Muscle of back (tissue), 11 donors: ENCODE data around the gene UAP1L1. TPM values are rescaled to one million over a fixed set of nuclear protein-coding genes. Genes with fewer than 3 reads are reported as not detected.

Experiments used
- DNase-seq, 3 donors: peaks; one replicate each; pipeline versions ENCODE4 v3.0.0 to v3.0.0-alpha.2; 2013
- polyA plus RNA-seq, 10 donors: library from polyadenylated mRNA; unstranded; fragments of 120-200 nt; gene quantifications; one replicate each; pipeline ENCODE4 v1.2.1, GENCODE V29; 2013; ENCODE audit not compliant: insufficient read length in 10 of 10

Gene UAP1L1
- polyA plus RNA-seq, 10 donors: 1.5 to 3.0 (median 2.0) TPM

DNA sequence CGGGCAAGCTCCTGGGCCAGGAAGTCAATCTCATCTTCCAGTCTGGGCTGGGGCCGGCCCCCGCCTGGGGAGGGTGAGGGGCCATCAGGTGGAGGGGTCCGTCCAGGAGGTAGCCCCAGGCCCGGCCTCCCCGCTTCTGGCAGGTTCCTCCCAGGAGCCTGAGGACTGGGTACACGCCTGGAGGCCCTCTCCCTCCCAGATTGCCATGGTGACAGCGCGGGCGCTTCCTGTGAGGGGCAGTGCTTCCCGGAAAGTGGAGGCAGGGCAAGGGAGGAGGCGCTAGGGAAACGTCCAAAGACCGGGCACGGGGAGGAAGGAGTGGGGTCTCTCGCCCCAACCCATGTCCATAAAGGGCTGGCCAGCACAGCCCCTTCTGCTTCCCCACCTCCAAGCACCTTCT lies 36.2 kb upstream of the UAP1L1 start:
- no peak for DNase-seq

DNA sequence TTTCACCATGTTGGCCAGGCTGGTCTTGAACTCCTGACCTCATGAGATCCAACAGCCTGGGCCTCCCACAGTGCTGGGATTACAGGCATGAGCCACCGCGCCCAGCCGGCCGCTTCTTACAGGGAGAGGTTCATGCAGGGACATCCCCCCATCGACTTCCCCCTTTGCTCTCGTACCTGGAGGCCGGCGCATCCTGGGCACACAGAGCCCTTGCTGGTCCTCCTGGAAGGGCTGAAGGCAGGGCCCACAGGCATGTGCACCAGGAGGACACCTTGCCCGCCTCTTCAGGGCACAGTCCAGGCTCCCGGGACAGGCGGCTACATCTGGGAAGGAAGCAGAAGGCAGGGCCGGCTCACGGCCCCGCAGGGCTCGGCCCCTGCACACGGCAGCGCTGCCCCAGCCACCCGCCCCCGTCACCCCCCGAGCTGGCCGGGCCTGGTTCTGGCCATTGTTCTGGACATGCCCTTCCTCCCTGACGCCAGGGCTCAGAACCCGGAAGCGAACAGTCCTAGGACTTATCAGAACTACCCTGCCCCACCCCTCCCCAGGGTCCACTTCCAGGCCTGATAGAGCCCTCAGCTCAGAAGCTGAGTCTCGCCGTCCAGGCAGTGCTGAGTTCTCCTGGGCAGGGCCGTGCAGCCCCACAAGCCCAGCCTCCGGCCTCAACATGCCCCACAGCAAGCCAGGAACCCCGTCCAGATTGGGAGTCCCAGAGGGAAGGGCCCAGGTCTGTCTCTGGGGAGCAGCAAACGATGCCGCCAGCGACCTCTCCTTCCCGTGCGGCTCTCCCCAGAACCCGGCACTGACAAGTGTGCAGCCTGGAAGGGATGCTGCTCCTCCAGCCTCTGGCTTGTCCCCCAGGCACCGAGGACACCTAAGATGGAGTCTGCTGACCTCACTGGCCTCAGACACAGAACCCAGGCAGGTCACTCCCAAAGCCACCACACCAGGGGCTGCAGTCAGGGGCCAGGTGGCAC lies 34.3 kb upstream of the UAP1L1 start:
- DNase-seq: no peak

DNA sequence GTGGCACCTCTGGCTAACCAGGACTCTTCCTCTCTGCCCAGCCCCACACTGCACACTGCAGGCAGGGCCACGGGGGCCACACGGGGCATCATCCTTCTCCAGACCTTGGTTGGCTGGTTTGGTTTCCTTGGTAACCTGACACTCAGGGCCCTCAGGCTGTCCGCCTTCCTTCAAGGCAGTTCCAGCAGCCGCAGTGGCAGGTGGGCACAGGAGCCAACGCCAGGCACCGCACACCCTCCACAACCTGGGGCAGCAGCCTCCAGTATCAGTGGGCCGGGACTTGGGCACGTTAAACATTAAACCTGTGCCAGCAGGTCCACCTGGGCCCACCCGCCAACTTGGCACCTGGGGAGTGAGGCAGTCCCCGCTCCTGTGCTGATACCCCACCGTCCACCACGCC lies 33.3 kb upstream of the UAP1L1 start:
- no peak for DNase-seq

DNA sequence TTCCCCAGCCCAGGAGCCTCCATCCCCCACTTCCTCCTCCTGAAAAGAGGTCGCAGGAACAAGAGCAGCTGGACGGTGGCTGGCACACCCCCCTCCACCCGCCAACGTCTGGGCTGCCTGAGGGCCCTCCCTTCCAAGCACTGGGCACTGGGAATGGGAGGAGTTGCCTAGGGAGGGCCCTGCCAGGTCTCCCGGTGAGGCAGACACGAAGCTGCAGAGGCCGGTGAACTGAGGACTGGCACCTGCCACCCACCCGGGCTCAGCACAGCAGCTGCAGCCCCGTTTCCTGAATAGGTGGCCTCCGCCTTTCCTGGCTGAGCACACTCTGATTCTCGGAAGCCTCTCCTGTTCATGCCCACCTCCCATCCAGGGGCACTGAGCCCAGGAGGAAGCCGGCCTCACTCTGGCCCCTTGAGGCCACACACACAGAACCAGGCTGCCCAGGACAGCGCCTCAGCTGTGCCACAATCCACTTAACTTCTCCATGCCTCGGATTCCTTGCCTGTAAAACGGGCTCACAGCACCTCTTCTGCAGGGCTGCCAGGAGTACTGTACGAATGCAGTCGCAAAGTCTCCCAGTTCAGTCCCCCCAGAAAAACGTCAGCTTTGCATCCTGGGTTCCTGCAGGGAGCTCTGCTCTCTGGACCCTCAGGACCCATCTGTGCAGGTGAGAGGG lies 32.7 kb upstream of the UAP1L1 start:
- DNase-seq: no peak

DNA sequence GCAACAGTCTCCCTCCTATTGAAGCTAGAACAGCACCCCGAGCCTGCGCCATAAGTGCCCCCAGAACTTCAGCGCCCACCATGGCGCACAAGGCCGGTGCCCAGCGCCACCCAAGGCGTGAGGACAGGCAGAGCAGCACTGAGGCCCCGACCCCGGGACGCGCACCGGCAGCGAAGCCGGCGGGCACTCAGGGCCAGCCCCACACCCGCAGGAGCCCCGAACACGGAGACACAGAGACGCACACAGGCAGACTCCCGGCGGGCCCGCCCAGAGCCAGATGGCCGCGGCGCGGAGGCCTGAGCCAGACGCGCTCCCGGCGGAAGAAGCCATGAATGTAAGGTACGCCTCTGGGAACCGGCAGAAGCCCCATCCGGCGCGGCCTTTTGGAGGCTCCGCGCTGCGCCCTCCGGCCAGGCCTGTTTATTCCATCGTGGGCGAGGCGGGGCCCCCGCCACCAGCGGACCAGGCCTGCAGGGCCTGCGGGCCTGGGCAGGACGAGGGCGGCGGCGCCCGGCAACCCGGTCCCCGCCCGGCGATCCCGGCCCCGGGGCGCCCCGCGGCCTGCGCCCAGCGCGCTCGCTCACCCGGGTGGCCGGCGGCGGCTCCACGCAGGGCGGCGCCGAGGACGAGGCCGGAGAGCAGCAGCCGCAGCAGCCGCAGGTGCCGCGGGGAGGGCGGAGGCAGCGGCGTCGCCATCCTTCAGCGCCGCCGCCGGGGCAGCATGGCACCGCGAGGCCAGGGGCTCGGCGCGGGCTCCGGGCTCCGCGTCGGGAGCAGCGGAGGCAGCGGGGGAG lies 31.8 kb upstream of the UAP1L1 start:
- peak in 1 of 3 donors; percentile 74 for DNase-seq

DNA sequence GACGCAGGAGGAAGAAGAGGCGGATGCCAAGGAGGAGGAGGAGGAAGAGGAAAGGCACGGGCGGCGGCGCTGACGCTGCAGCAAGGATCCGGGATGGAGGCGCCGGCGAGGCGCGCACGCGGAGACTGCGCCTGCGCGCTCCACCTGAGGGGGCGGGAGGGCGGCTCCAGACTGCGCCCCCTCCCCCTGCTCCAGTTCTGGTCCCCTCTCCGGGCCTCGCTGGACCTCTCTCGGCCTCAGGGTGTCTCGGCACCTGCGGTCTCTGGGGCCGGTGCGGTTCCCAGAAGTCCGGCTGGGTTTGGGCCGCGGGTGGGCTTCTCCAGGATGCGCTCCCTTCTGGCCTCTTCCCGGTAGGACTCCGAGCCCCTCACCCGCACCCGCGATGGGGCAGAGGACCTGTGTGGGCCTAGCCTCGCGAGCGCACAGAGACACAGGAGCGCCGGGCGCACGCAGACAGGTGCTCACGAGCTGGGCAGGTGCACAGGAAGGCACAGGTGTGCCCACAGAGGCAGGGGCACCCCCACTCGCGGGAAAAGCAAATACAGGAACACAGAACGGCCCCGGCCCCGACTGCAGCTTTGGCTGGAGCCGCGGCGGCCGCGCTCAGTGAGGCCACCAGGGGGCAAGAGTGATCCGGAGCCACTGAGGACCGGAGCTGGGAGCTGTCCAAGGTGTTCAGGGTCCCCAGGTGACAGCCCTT lies 31.1 kb upstream of the UAP1L1 start, which contains the start of gene NPDC1:
TSS of gene NPDC1 (minus strand) at position 90 of the 700 bp plus-strand sequence. CDS start 188 bp downstream, outside the sequence.
- peak in 2 of 3 donors; percentile 84 to 92 for DNase-seq

DNA sequence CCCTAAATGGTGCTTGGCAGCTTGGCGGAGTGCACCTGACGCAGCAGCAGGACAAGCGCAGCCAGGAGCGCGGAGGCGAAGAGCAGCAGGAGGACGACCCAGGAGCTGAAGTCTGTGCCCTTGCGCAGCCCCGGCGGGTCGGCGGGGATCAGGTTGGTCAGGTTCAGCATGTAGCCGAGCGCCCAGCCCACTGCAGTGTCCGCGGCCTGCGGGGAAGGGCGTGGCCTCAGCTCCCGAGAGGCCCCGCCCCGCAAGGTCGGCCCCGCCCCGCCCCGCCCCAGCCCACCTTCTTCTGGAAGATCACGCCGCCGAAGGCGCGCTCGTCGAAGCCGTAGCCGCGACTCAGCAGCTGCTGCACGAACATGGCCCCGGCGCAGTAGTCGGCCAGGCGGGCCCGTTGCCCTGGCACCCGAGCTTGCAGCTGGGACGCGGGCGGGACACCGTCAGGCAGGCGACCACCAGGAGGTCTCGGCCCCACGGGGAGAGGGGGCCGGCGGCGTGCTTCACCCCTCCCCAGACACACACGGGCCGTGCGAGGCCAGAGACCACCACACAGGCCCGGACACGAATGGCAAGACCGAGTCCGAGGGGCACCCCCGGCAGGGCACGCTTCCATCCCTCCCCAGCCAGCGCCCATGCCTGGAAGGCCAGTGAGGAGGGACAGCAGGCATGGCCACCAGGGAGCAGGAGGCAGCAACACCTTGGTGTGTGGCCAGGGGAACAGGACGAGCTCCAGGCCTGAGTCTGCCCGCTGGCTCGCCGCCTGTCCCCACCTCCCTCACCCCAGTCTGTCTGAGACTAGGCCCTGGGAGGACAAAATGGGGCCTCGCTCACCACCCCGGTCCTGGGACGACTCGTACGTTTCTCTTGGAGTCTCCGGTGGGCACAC lies 28.4 kb upstream of the UAP1L1 start:
- DNase-seq: no peak

DNA sequence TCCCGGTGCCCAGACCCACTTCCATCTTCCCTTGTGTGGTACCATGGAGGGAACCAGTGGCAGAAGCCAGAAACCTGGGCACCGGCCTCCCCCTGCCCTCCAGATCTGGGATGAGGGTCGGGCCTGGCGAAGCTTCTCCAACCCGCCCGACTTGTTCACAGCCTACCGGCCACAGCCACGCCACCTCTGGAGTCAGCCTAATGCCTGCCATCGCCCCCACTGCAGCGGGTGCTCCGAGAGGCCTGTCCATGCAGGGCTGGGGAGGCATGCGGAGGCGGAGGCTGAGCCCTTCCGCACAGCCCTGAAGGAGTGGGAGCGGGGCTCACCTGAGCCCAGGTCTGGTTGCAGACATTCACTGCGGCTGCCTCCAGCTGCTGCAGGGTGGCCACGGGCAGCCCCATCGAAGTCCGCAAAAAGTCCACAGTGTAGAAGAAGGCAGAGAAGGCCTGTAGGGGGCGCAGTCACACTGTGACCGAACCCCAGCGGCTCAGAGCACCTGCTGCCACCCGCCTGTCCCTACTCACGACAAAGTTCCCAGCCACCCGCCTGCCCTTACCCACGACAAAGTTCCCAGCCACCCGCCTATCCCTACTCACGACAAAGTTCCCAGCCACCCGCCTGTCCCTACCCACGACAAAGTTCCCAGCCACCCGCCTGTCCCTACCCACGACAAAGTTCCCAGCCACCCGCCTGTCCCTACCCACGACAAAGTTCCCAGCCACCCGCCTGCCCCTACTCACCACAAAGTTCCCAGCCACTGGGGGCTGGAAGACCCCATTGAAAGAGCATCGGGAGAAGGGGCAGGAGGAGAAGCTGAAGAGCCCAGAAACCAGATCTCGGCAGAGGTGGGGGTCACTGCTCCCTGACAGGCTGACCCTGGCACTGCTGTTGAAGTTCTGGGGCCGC lies 27.5 kb upstream of the UAP1L1 start:
- peak in 2 of 3 donors; percentile 65 to 75 for DNase-seq

DNA sequence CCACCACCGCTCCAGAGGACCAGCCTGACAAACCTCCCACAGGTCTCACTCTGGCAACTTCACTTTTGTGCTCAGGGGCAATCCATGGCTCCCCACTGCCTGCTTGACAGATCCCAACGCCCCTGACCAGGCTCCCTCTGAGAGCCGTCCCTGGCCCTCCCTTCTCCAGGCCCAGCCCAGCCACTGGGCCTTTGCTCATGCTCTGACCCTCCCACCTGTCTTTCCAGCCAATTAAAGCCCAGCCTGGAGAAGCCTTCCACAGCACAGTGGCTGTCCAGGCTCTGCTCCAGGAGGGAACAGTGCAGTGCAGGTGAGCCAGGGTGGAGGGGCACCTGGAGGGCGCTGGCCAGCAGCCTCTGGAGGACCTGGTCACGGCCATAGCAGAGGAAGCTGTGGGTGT lies 26.7 kb upstream of the UAP1L1 start:
- no peak for DNase-seq

DNA sequence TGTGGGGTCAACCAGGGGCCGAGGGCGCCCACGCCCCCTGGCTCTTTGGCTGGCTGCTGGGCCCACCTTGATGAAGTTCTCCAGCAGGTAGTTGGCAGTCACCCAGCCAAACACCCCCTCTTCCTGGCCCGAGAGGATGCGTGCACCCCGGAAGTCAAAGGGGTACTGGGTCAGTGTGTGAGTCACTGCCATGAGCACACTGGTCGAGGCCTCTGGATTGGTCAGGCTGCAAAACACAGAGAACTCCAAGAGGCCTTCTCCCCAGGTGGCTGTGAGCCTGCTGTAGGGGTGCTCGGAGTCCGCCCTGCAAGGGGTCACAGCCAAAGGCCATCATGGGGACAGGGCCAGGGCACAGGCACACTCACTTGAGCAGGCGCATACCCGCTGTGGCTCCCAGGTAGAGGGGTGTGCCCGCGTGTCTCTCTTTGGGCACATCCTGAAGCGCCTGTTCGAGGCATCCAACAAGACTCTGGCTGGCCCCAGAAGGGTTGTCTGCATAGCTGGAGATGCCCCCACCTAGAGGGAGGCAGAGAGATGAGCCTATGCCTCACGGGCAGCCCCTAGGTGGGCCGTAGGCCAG lies 26.1 kb upstream of the UAP1L1 start:
- DNase-seq: no peak

DNA sequence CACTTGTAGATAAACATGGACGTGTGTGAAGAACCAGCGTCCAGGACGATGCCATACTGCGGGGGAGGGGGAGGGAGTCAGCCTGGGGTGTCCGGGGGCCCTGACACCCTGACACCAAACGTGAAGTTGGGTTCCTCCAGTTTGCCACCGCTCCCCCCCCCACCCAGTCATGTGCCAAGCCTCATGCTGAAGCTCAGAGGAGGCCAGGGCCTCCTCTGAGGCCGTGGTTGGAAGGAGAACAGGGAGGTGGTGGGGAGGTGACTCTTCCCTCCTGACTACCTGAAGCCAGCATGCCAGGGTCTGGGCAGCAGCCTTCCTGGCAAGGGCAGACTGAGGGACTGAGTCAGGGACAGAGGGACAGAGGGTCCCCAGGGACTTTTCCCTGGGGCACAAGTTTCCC lies 25.0 kb upstream of the UAP1L1 start:
- DNase-seq: no peak

DNA sequence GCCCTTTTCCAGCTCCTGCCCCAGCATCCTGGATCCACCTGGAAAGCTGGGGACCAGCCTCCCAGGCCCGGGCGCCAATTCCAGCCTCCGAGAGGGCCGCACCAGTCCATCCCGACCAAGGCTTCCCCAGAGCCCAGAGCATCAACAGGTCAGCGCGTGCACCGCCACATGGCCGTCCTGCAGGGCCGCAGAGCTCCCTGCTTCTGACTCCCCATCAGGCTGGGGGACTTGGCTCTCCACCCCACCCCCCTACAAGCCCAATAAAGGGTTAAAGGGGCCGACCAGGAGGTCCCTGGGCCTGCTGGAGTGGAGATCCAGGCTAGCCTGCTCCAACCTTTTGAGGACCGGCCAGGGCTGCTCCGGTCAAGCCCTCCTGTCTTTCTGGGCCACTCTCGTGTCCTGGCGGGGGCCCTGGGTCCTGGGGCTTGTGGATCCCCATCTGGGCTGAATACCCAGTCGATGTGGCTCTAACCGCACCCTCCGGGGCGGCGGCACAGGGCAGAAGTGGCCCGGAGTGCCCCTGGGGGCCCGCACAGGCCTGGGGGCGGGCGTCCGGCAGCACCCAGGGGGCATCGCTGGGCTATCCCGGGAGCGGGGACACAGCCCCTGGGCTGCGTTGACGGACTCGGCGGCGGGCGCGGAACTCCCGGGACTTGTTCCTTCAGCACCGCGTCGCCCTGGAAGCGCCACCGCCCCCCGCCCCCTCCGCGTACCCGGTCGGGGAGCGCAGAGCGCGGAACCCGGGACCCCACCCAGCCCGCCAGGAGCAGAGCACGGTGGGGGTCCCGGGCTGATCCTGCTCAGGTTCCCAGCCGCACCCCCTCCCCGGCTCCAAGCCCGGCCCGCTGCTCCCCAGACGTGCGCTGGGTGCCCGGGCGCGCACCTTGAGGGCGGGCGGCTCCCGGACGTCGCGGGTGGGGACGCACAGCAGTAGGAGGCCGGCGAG lies 24.0 kb upstream of the UAP1L1 start:
- DNase-seq: no peak

DNA sequence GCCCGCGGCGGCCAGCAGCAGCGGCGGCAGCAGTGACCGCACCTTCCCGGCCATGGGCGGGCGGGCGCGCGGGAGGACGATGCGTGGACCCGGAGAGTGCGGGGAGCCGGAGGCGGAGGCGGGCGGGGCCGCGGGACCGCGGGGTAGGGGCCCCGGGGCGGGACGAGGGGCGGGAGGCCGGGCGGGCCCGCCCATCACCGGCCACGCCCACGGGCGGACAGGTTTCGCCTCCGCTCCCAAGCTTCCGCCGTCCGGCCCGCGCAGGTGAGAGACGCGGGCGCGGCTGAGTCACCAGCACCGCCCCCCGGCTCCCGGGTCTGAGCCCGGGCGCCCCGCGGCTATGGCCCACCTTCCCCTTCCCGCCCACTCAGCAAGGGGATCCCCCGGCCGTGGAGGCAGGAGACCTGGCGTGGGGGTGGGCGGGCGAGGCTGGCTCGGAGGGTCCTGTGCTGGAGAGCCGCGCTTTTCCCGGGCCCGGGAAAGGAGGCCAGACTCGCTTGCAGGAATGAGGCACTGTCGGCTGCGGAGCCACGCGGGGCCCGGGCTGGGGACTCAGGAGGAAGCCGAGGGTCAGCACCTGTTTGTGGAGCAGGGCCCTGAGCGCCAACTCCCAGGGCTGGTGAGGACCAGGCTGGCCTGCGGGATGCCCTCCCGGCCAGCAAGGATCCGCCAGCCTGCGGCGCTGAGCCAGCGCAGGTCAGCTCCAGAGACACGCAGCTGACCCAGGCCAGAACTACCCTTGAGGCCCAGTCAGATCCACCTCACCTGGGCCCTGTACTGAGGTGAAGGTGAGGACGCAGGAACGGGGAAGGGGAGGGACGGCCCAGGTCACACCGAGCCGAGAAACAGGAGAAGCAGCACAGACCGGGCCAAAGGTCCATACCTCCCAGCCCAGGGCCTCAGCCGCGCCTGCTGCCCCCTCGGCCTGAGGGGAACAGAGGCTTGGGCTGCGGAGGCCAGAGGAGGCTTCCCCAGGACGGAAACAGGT lies 23.1 kb upstream of the UAP1L1 start, which contains the start of gene ENTPD2:
TSS of gene ENTPD2 (minus strand) at position 118 of the 988 bp plus-strand sequence. CDS start at position 54, 64 bp downstream.
- DNase-seq: peak in 1 of 3 donors; percentile 50

DNA sequence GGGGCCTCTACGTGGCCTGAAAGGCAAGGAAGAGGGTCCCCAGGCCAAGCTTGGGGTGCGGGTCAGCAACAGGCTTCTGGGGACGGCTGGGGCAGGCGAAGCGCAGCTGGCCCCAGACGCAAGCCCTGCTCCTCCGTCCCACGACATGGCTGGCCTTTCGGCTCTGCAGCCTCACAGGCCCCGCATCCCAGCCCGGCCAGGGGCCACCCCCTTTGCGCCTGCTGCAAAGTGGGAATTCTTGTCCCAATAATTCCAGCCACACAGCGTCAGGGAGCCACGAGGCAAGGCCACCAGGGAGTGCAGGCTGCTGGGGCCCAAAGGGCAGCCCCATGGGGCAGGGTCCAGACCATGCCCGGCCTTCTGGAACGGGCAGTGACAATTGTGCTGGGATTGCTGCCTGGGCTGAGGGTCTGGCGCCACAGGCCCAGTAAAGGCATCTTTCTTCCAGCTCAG lies 22.4 kb upstream of the UAP1L1 start:
- DNase-seq: no peak

DNA sequence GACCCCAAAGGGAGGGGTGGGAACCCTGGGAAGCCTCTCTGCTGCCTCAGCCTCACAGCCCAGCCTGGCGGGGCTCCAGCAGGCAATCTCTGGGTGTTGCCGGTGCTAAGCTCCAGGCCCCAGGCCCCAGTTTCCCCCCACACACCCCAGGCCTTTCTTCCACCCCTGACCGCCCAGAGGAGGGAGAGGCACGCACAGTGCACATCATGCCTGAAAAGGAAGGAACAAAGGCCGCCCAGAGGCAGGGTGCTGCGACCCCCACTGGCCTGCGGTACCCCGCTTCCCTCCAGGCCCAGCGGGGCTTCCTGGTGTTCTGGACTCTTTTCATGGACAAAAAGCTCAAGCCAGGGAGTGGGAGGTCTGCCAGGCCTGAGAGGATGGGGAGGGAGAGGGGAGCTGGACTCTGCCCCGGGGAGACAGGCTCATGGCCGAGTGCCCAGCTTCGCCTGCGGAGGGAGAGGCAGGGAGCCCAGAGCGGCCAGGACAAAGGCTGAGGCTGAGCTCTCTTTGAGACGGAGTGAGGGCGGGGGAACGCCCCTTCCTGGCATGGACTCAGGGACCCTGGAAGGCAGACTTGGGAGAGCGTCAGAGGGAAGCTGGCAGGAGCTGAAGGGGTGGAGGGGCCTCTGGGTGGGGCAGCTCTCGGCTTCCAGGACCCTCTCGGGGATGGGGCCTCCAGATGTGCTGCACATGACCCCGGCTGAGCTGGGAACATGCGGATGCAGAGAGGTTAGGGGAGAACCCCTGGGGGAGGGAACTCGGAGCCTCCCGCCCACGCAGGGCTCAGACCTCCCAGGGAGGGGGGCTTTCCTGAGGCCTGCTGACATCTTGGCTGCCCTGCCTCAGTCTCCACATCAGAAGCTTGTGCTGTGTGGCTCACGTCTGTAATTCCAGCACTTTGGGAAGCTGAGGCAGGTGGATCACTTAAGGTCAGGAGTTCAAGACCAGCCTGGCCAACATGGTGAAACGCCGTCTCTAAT lies 21.6 kb upstream of the UAP1L1 start:
- peak; percentile 62 to 96 (median 90) for DNase-seq
